Mesenchymal stem cell (in vitro differentiated cells and primary cell): ENCODE data around the gene DAB1.

Experiments used
- DNase-seq: peaks from one replicate; pipeline ENCODE4 v3.0.0-alpha.2; 2013
- H2AFZ ChIP-seq: one replicate; pipeline ENCODE4 v1.6.1; 2013; ENCODE audit warnings: low read depth, mild to moderate bottlenecking, control low read depth, inconsistent platforms, low read length, moderate library complexity
- H2AK5ac ChIP-seq: 2 replicates; pipeline ENCODE4 v1.6.1; 2013; ENCODE audit warnings: low read length, moderate library complexity, mild to moderate bottlenecking, inconsistent platforms; ENCODE audit not compliant: severe bottlenecking
- H2BK120ac ChIP-seq: one replicate; pipeline ENCODE4 v1.6.1; 2013; ENCODE audit warnings: low read depth, mild to moderate bottlenecking, inconsistent platforms, low read length, moderate library complexity
- H2BK12ac ChIP-seq, 2 experiments: one replicate each; pipeline ENCODE4 v1.6.1; 2013; ENCODE audit warnings: inconsistent platforms in 2 of 2, low read length in 2 of 2, mild to moderate bottlenecking in 2 of 2, moderate library complexity in 2 of 2, control low read depth in 1 of 2
- H2BK15ac ChIP-seq: one replicate; pipeline ENCODE4 v1.6.1; 2013; ENCODE audit warnings: mild to moderate bottlenecking, low read depth, inconsistent platforms; ENCODE audit not compliant: poor library complexity, severe bottlenecking
- H2BK5ac ChIP-seq: 2 replicates; pipeline ENCODE4 v1.6.1; 2013; ENCODE audit warnings: low read depth, mild to moderate bottlenecking, low read length, control low read depth, inconsistent platforms; ENCODE audit not compliant: poor library complexity, severe bottlenecking
- H3K14ac ChIP-seq, 2 experiments: one replicate each; pipeline ENCODE4 v1.6.1; 2013; ENCODE audit warnings: inconsistent platforms in 2 of 2, low read length in 2 of 2, control low read depth in 1 of 2, mild to moderate bottlenecking in 1 of 2, moderate library complexity in 1 of 2
- H3K18ac ChIP-seq, 2 experiments: one replicate each; pipeline ENCODE4 v1.6.1; 2013; ENCODE audit warnings: inconsistent platforms in 2 of 2, low read length in 2 of 2, control low read depth in 1 of 2, low read depth in 1 of 2, mild to moderate bottlenecking in 1 of 2
- H3K23ac ChIP-seq, 2 experiments: one replicate each; pipeline ENCODE4 v1.6.1; 2013; ENCODE audit warnings: inconsistent platforms in 2 of 2, low read length in 2 of 2, mild to moderate bottlenecking in 2 of 2, moderate library complexity in 2 of 2, control low read depth in 1 of 2
- H3K27ac ChIP-seq: 2 replicates; pipeline ENCODE4 v1.5.1; 2013; ENCODE audit warnings: mild to moderate bottlenecking, moderate library complexity, low read length, control low read depth, inconsistent platforms; ENCODE audit not compliant: poor library complexity, severe bottlenecking
- H3K27me3 ChIP-seq, 2 experiments: 2 replicates each; pipeline versions ENCODE4 v1.6.1 to v1.7.0; 2013; ENCODE audit warnings: low read length in 2 of 2, mild to moderate bottlenecking in 2 of 2, moderate library complexity in 2 of 2, control low read depth in 1 of 2, inconsistent platforms in 1 of 2; ENCODE audit not compliant: control insufficient read depth in 1 of 2, insufficient read depth in 1 of 2
- H3K36me3 ChIP-seq, 2 experiments: 2 replicates each; pipeline versions ENCODE4 v1.6.1 to v1.7.0; 2013; ENCODE audit warnings: low read length in 2 of 2, control low read depth in 1 of 2, inconsistent platforms in 1 of 2, low read depth in 1 of 2, mild to moderate bottlenecking in 1 of 2; ENCODE audit not compliant: insufficient read depth in 2 of 2, control insufficient read depth in 1 of 2
- H3K4ac ChIP-seq, 2 experiments: one replicate each; pipeline ENCODE4 v1.6.1; 2013; ENCODE audit warnings: inconsistent platforms in 2 of 2, low read length in 2 of 2, mild to moderate bottlenecking in 2 of 2, moderate library complexity in 2 of 2, control low read depth in 1 of 2, low read depth in 1 of 2
- H3K4me1 ChIP-seq: 2 replicates; pipeline ENCODE4 v1.6.1; 2013; ENCODE audit warnings: low read depth, low read length, control low read depth; ENCODE audit not compliant: control insufficient read depth, insufficient read depth
- H3K4me2 ChIP-seq: 2 replicates; pipeline ENCODE4 v1.6.1; 2013; ENCODE audit warnings: low read length, mild to moderate bottlenecking, inconsistent platforms; ENCODE audit not compliant: poor library complexity, severe bottlenecking
- H3K4me3 ChIP-seq, 2 experiments: 2 replicates each; pipeline versions ENCODE4 v1.5.1 to v1.7.0; 2013; ENCODE audit warnings: low read length in 2 of 2, mild to moderate bottlenecking in 2 of 2, control low read depth in 1 of 2, low read depth in 1 of 2; ENCODE audit not compliant: insufficient read depth in 1 of 2
- H3K79me1 ChIP-seq: replicated peaks from 2 replicates; pipeline ENCODE4 v1.6.1; 2013; ENCODE audit warnings: mild to moderate bottlenecking, control low read depth, low read length, inconsistent platforms; ENCODE audit not compliant: poor library complexity, severe bottlenecking
- H3K9ac ChIP-seq: 2 replicates; pipeline ENCODE4 v1.7.0; 2013; ENCODE audit warnings: mild to moderate bottlenecking, low read length, moderate library complexity
- H3K9me3 ChIP-seq: 2 replicates; pipeline ENCODE4 v1.7.0; 2013; ENCODE audit warnings: mild to moderate bottlenecking, low read length; ENCODE audit not compliant: control insufficient read depth
- H4K8ac ChIP-seq: one replicate; pipeline ENCODE4 v1.6.1; 2013; ENCODE audit warnings: inconsistent platforms, mild to moderate bottlenecking, low read length, moderate library complexity
- H4K91ac ChIP-seq: one replicate; pipeline ENCODE4 v1.6.1; 2013; ENCODE audit warnings: mild to moderate bottlenecking, low read length, inconsistent platforms
- WGBS: methylation state at CpG from one replicate; pipeline ENCODE4 v1.1.7; 2013; ENCODE audit warnings: mixed read lengths; 5-methylcytosine and 5-hydroxymethylcytosine counted together

DAB1 gene

DNA sequence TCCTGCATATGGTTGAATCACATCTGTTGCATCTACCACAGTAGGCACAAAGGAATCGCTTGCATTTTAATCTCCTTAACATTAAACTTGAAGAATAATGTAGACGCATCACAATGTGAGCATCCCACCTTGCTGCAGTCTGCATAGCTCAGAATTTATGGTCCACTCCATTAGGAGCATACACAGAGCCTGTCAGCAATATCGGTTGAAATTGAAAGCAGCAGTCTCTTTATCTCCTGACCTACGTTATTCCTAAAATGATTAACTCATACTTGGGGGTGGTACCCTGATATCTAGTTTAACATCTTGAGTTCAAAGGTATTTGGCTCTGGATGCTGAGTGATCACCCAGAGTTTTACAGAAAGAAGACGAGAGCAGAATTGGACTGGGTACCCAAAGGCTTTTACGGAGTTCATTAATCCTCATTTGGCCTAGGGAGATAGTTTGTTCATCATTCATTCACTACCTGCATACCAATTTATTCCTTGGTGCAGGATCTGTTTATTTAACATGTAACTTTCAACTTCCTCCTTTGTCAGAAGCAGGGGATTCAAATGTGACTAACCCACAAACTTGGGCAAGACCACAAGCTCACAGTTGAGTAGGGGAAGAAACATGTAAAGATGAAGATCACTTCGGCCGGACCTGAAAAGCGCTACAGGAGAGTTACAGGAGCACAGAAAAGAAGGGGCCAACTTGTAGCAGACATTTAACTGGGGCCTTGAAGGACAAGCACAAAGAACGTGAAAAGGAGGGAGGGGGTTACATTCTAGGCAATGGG lies 187.9 kb downstream of the DAB1 start:
- H2BK5ac ChIP-seq, result no peak overlapping the region
- H3K9ac ChIP-seq, result no peak overlapping the region
- no peak overlapping the region for H3K4me2 ChIP-seq
- no peaks in the 10 kb centered on the region for H3K9me3 ChIP-seq
- no peaks in the 10 kb centered on the region for H3K36me3 ChIP-seq
- no peak overlapping the region for H2AFZ ChIP-seq
- H4K91ac ChIP-seq, result no peak overlapping the region
- no peak overlapping the region for H2BK15ac ChIP-seq
- H4K8ac ChIP-seq, result no peak overlapping the region
- no peak overlapping the region for H2BK120ac ChIP-seq
- no peaks in the 10 kb centered on the region for H3K4me1 ChIP-seq
- H3K18ac ChIP-seq, result no peak overlapping the region
- no peak overlapping the region for H2AK5ac ChIP-seq
- no peak overlapping the region for H3K4me3 ChIP-seq
- no peak for DNase-seq
- H3K4ac ChIP-seq, result no peak overlapping the region
- no peak overlapping the region for H3K27ac ChIP-seq
- no peaks in the 10 kb centered on the region for H3K79me1 ChIP-seq
- H3K23ac ChIP-seq, result no peak overlapping the region
- no peak overlapping the region for H3K14ac ChIP-seq
- H3K27me3 ChIP-seq, result no peaks in the 10 kb centered on the region
- WGBS, result 92% methylated on average over 8 of the region's 10 CpGs
- H2BK12ac ChIP-seq, result no peak overlapping the region

DNA sequence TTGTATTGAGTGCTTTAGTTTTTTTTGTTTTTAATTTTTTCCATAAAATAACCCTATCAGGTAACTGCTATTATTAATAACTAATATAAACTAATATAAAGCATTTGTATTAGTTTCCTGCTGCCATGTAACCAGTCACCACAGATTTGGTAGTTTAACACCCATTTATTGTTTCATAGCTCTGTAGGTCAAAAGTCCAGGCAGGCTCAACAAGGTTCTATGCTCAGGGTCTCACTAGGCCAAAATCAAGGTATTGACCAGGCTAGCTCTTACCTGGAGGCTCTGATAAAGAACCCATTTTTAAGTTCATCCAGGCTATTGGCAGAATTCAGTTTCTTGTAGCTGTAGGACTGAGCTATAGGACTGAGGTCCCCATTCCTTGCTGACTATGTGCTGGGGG lies 189.4 kb downstream of the DAB1 start:
- H3K14ac ChIP-seq, result no peak overlapping the region
- no peak overlapping the region for H3K23ac ChIP-seq
- H3K4me1 ChIP-seq, result no peaks in the 10 kb centered on the region
- no peak overlapping the region for H3K27ac ChIP-seq
- H3K9ac ChIP-seq, result no peak overlapping the region
- H3K9me3 ChIP-seq, result no peaks in the 10 kb centered on the region
- no peak overlapping the region for H4K8ac ChIP-seq
- no peak overlapping the region for H3K4ac ChIP-seq
- H4K91ac ChIP-seq, result no peak overlapping the region
- H3K79me1 ChIP-seq, result no peaks in the 10 kb centered on the region
- H2AFZ ChIP-seq, result no peak overlapping the region
- no peak for DNase-seq
- no peak overlapping the region for H3K4me2 ChIP-seq
- H3K27me3 ChIP-seq, result no peaks in the 10 kb centered on the region
- H3K4me3 ChIP-seq, result no peak overlapping the region
- H2BK120ac ChIP-seq, result no peak overlapping the region
- no peak overlapping the region for H2BK5ac ChIP-seq
- H2AK5ac ChIP-seq, result no peak overlapping the region
- H2BK12ac ChIP-seq, result no peak overlapping the region
- no peak overlapping the region for H3K18ac ChIP-seq
- H2BK15ac ChIP-seq, result no peak overlapping the region
- no peaks in the 10 kb centered on the region for H3K36me3 ChIP-seq

DNA sequence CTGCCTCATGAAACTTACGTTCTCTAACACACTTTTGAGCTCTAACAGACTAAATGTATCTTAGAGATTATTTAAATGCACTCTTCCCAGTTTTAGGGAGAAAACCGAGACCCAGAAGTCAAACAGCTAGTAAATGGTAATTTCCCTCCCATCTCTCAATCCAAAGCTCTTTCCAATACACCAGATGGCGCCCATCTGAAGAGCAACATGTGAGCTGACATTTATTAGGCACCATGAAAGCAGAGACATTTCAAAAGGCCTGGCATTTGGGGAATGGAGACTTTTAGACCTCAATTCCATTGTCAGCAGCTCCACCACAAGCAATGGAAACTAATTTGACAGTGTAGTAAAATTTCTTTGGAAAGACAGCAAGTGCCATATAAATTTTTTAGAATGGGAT lies 191.4 kb downstream of the DAB1 start:
- H2BK120ac ChIP-seq, result no peak overlapping the region
- 80% methylated on average over 3 of the region's 3 CpGs for WGBS
- H3K4me1 ChIP-seq, result no peaks in the 10 kb centered on the region
- no peak overlapping the region for H4K91ac ChIP-seq
- no peaks in the 10 kb centered on the region for H3K79me1 ChIP-seq
- H3K23ac ChIP-seq, result no peak overlapping the region
- no peak overlapping the region for H3K18ac ChIP-seq
- no peak overlapping the region for H3K4me2 ChIP-seq
- no peak for DNase-seq
- no peak overlapping the region for H3K4me3 ChIP-seq
- no peak overlapping the region for H2BK15ac ChIP-seq
- H3K9me3 ChIP-seq, result no peaks in the 10 kb centered on the region
- no peak overlapping the region for H3K4ac ChIP-seq
- H3K14ac ChIP-seq, result no peak overlapping the region
- H4K8ac ChIP-seq, result no peak overlapping the region
- no peaks in the 10 kb centered on the region for H3K36me3 ChIP-seq
- H3K27ac ChIP-seq, result no peak overlapping the region
- no peak overlapping the region for H2AK5ac ChIP-seq
- H2BK5ac ChIP-seq, result no peak overlapping the region
- no peaks in the 10 kb centered on the region for H3K27me3 ChIP-seq
- H2AFZ ChIP-seq, result no peak overlapping the region
- no peak overlapping the region for H3K9ac ChIP-seq
- no peak overlapping the region for H2BK12ac ChIP-seq

DNA sequence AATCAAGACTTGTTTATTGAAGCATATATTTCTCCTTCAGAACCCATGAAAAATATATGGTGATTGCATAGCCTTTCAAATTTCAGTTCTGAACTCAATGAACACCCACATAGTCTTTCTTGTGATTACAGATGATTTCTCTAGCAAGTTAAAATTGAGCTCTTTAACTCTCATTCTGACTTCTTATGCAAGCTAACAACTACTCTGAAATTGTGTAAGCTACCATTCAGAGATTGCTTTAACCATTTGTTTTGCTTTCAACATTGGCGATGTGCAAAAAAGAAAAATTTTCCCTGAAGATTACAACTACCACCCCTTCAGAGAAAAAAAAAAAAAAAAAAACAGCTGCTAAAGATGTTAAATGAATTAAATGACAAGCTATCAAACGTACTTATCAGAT lies 193.9 kb downstream of the DAB1 start:
- 100% methylated on average over 1 of the region's 2 CpGs for WGBS
- H3K27me3 ChIP-seq, result no peaks in the 10 kb centered on the region
- no peaks in the 10 kb centered on the region for H3K36me3 ChIP-seq
- no peak overlapping the region for H3K23ac ChIP-seq
- no peak overlapping the region for H4K91ac ChIP-seq
- H3K4me2 ChIP-seq, result no peak overlapping the region
- no peak overlapping the region for H2BK15ac ChIP-seq
- no peaks in the 10 kb centered on the region for H3K4me1 ChIP-seq
- H2AK5ac ChIP-seq, result no peak overlapping the region
- H3K4me3 ChIP-seq, result no peak overlapping the region
- H2BK12ac ChIP-seq, result no peak overlapping the region
- no peaks in the 10 kb centered on the region for H3K79me1 ChIP-seq
- no peak overlapping the region for H4K8ac ChIP-seq
- H3K18ac ChIP-seq, result no peak overlapping the region
- no peaks in the 10 kb centered on the region for H3K9me3 ChIP-seq
- no peak overlapping the region for H3K27ac ChIP-seq
- no peak overlapping the region for H3K14ac ChIP-seq
- H2BK120ac ChIP-seq, result no peak overlapping the region
- no peak for DNase-seq
- H2BK5ac ChIP-seq, result no peak overlapping the region
- H3K4ac ChIP-seq, result no peak overlapping the region
- H2AFZ ChIP-seq, result no peak overlapping the region
- no peak overlapping the region for H3K9ac ChIP-seq
